H1 (cell line): Measurements from ENCODE around the gene VWA2. TPM values are rescaled to one million over a fixed set of nuclear protein-coding genes. Genes with fewer than 3 reads are reported as not detected.

Experiments
- CTCF ChIA-PET: fragments of 300-600 bp; sonication (Branson Sonifier 250); formaldehyde crosslinking; loops from one replicate; lab custom pipeline; 2021; ENCODE audit not compliant: partially characterized antibody; lab: Charles Lee
- POLR2A ChIA-PET: fragments of 300-600 bp; sonication (Branson Sonifier 250); formaldehyde crosslinking; loops from one replicate; lab custom pipeline; 2021; ENCODE audit warnings: inconsistent platforms; ENCODE audit not compliant: partially characterized antibody; lab: Charles Lee
- DNase-seq, 2 experiments: peaks; one replicate each; pipeline versions ENCODE4 v3.0.0 to v3.0.0-alpha.2; 2010 to 2022; ENCODE audit warnings: low spot score in 2 of 2, low read depth in 1 of 2, mixed read lengths in 1 of 2
- FAIRE-seq: peaks from 2 replicates; lab custom pipeline; 2011; peaks lifted over from hg19 to GRCh38; lab: Jason Lieb, UNC
- H2AFZ ChIP-seq: 2 replicates; pipeline ENCODE4 v1.8.1; 2012; ENCODE audit warnings: low read length, inconsistent platforms
- H2AK5ac ChIP-seq: 2 replicates; pipeline ENCODE4 v1.6.1; 2013; ENCODE audit warnings: low read depth, low read length
- H2BK120ac ChIP-seq: replicated peaks from 2 replicates; pipeline ENCODE3; 2013; ENCODE audit warnings: low read depth, low read length, inconsistent platforms
- H2BK12ac ChIP-seq: 2 replicates; pipeline ENCODE4 v1.6.1; 2013; ENCODE audit warnings: low read depth, low read length
- H2BK15ac ChIP-seq: 2 replicates; pipeline ENCODE4 v1.6.1; 2013; ENCODE audit warnings: low read length
- H2BK20ac ChIP-seq: 2 replicates; pipeline ENCODE4 v1.6.1; 2013; ENCODE audit warnings: low read length
- H2BK5ac ChIP-seq: 2 replicates; pipeline ENCODE4 v1.6.1; 2013; ENCODE audit warnings: low read depth, low read length
- H3K14ac ChIP-seq: 2 replicates; pipeline ENCODE4 v1.6.1; 2013; ENCODE audit warnings: inconsistent platforms; ENCODE audit not compliant: insufficient read length
- H3K18ac ChIP-seq: 2 replicates; pipeline ENCODE4 v1.6.1; 2013; ENCODE audit warnings: low read length; ENCODE audit errors: extremely low read depth
- H3K23ac ChIP-seq: 2 replicates; pipeline ENCODE4 v1.6.1; 2013; ENCODE audit warnings: inconsistent platforms; ENCODE audit not compliant: insufficient read length
- H3K23me2 ChIP-seq: 2 replicates; pipeline ENCODE4 v1.6.1; 2013; ENCODE audit warnings: low read depth, low read length
- H3K27ac ChIP-seq: 2 replicates; pipeline ENCODE4 v1.6.1; 2011; ENCODE audit warnings: low read depth, low read length, inconsistent platforms
- H3K27me3 ChIP-seq, 4 experiments: replicated peaks in 1 of 4; 1 replicate in 1 of 4; 2 replicates in 3 of 4; pipeline versions ENCODE4 v1.6.1 to v1.8.1; 2011 to 2013; ENCODE audit warnings: low read length in 3 of 4, mild to moderate bottlenecking in 3 of 4, inconsistent platforms in 2 of 4, mixed read lengths in 2 of 4, moderate library complexity in 1 of 4; ENCODE audit not compliant: control insufficient read depth in 3 of 4, insufficient read depth in 3 of 4; ENCODE audit errors: extremely low read depth in 1 of 4
- H3K36me3 ChIP-seq, 4 experiments: 2 replicates each; pipeline versions ENCODE4 v1.6.1 to v1.8.1; 2011 to 2013; ENCODE audit warnings: mild to moderate bottlenecking in 4 of 4, low read length in 3 of 4, moderate library complexity in 2 of 4, control low read depth in 1 of 4, inconsistent platforms in 1 of 4; ENCODE audit not compliant: insufficient read depth in 4 of 4, control insufficient read depth in 2 of 4
- H3K4ac ChIP-seq: replicated peaks from 2 replicates; pipeline ENCODE3; 2013; ENCODE audit warnings: low read length, low read depth, mixed read lengths, inconsistent platforms; ENCODE audit not compliant: insufficient read length
- H3K4me1 ChIP-seq, 4 experiments: replicated peaks in 1 of 4; 1 replicate in 1 of 4; 2 replicates in 3 of 4; pipeline versions ENCODE4 v1.6.1 to v1.8.1; 2011 to 2013; ENCODE audit warnings: low read length in 3 of 4, inconsistent platforms in 2 of 4, mixed read lengths in 1 of 4; ENCODE audit not compliant: insufficient read depth in 4 of 4, control insufficient read depth in 3 of 4
- H3K4me2 ChIP-seq, 2 experiments: 2 replicates each; pipeline versions ENCODE4 v1.6.1 to v1.8.1; 2011 to 2013; ENCODE audit warnings: low read depth in 2 of 2, low read length in 2 of 2, control low read depth in 1 of 2, inconsistent platforms in 1 of 2, mild to moderate bottlenecking in 1 of 2; ENCODE audit not compliant: insufficient read depth in 1 of 2
- H3K4me3 ChIP-seq, 4 experiments: fragments of 200-600, 300-600 bp in 1 of 4; sonication (generic), shearing (Covaris generic), sonication (Bioruptor Twin) in 1 of 4; 2 replicates each; pipeline versions ENCODE4 v1.5.1 to v1.8.1; 2011 to 2016; ENCODE audit warnings: low read length in 4 of 4, low read depth in 3 of 4, control low read depth in 2 of 4, inconsistent platforms in 2 of 4, mild to moderate bottlenecking in 2 of 4, mixed read lengths in 1 of 4, moderate library complexity in 1 of 4; ENCODE audit not compliant: insufficient read depth in 2 of 4; ENCODE audit errors: extremely low read depth in 1 of 4
- H3K56ac ChIP-seq: replicated peaks from 2 replicates; pipeline ENCODE3; 2013; ENCODE audit warnings: low read depth, mild to moderate bottlenecking, mixed read lengths, low read length, inconsistent platforms; ENCODE audit not compliant: insufficient read length
- H3K79me1 ChIP-seq: 2 replicates; pipeline ENCODE4 v1.6.1; 2013; ENCODE audit warnings: low read depth, low read length, control low read depth
- H3K79me2 ChIP-seq, 2 experiments: 2 replicates each; pipeline versions ENCODE4 v1.6.1 to v1.8.1; 2012 to 2013; ENCODE audit warnings: low read length in 2 of 2, mild to moderate bottlenecking in 2 of 2, inconsistent platforms in 1 of 2; ENCODE audit not compliant: insufficient read depth in 2 of 2, control insufficient read depth in 1 of 2
- H3K9ac ChIP-seq, 4 experiments: replicated peaks in 1 of 4; 1 replicate in 1 of 4; 2 replicates in 3 of 4; pipeline versions ENCODE4 v1.6.1 to v1.8.1; 2011 to 2013; ENCODE audit warnings: low read depth in 3 of 4, low read length in 3 of 4, control low read depth in 2 of 4, mild to moderate bottlenecking in 2 of 4, moderate library complexity in 2 of 4, inconsistent platforms in 1 of 4; ENCODE audit errors: extremely low read depth in 1 of 4
- H3K9me3 ChIP-seq, 2 experiments: 2 replicates each; pipeline versions ENCODE4 v1.6.1 to v1.8.1; 2012 to 2013; ENCODE audit warnings: mild to moderate bottlenecking in 2 of 2, moderate library complexity in 2 of 2, control low read depth in 1 of 2, inconsistent platforms in 1 of 2, low read depth in 1 of 2, low read length in 1 of 2, mixed read lengths in 1 of 2; ENCODE audit not compliant: insufficient read depth in 2 of 2
- H4K20me1 ChIP-seq, 2 experiments: replicated peaks in 1 of 2; 2 replicates each; pipeline versions ENCODE3 to v1.8.1; 2011 to 2013; ENCODE audit warnings: inconsistent platforms in 2 of 2, low read length in 2 of 2, mild to moderate bottlenecking in 1 of 2; ENCODE audit not compliant: insufficient read depth in 2 of 2, control insufficient read depth in 1 of 2
- H4K5ac ChIP-seq: 2 replicates; pipeline ENCODE4 v1.6.1; 2013; ENCODE audit warnings: low read length, low read depth, mixed read lengths, inconsistent platforms; ENCODE audit not compliant: insufficient read length
- H4K8ac ChIP-seq: 2 replicates; pipeline ENCODE4 v1.8.0; 2013; ENCODE audit warnings: mild to moderate bottlenecking, moderate library complexity, low read length, inconsistent platforms; ENCODE audit not compliant: insufficient read depth; ENCODE audit errors: extremely low read depth
- H4K91ac ChIP-seq: replicated peaks from 2 replicates; pipeline ENCODE3; 2013; ENCODE audit warnings: low read length, mixed read lengths, inconsistent platforms; ENCODE audit not compliant: insufficient read length
- TAF1 ChIP-seq: IDR thresholded peaks from 2 replicates; pipeline ENCODE4 v1.6.1; 2011; ENCODE audit warnings: mild to moderate bottlenecking, low read depth, low read length
- WGBS, 2 experiments: shearing (Covaris generic) in 1 of 2; methylation state at CpG; one replicate each; pipeline versions ENCODE4 v1.1.6 to v1.1.7; 2013 to 2015; ENCODE audit warnings: low lambda C conversion rate in 2 of 2, mixed read lengths in 2 of 2, inconsistent platforms in 1 of 2, low coverage in 1 of 2, missing lambda C conversion rate in 1 of 2; ENCODE audit not compliant: insufficient replicate concordance in 2 of 2, insufficient coverage in 1 of 2, insufficient read length in 1 of 2; ENCODE audit errors: extremely low coverage in 1 of 2, missing lambda C conversion rate in 1 of 2; 5-methylcytosine and 5-hydroxymethylcytosine counted together
- polyA plus RNA-seq, 7 experiments: library from polyadenylated mRNA; depleted of rRNA in 3 of 7; stranded (reverse) in 5 of 7; unstranded in 2 of 7; fragments of >200 nt in 5 of 7; fragments of 200-250 nt in 2 of 7; gene quantifications; 1 replicate in 5 of 7; 2 replicates in 1 of 7; 4 replicates in 1 of 7; pipeline versions ENCODE4 v1.2.1 to v1.2.3, GENCODE V29; 2011 to 2013; ENCODE audit warnings: missing spikeins in 2 of 7, mixed read lengths in 2 of 7
- total RNA-seq: library from RNA; stranded (reverse); fragmentation: NEBNext Ultra II Directional; extraction: Animal tissue kit (Norgen Biotek cat#: 25700); gene quantifications from 2 replicates; pipeline ENCODE4 v1.2.1, GENCODE V29; 2021
- TF ChIP-seq, protein P1 (sequence below): IDR thresholded peaks from 2 replicates; pipeline ENCODE4 v1.6.1; 2012; ENCODE audit warnings: inconsistent platforms

The VWA2 gene
- total and polyA plus RNA-seq, 2 of the 8 experiments (the other 6 are each of a cell fraction or from before 2014, with no cell fraction given) = 2.8 to 2.9 TPM

GRCh38 chr10:114273910-114274309 is 34.9 kb downstream of the VWA2 start:
- Histone ChIP-seq H3K23ac (no peak overlapping the region), H2AK5ac (no peak overlapping the region), H3K27ac (no peak overlapping the region), H3K18ac (no peak overlapping the region), H2BK5ac (no peak overlapping the region), H3K4me2 (no peak overlapping the region), H3K27me3 (no peaks in the 10 kb centered on the region), H3K14ac (no peak overlapping the region), H3K4me1 (no peaks in the 10 kb centered on the region; a peak in 1 of 7 replicates), H3K9ac (no peak overlapping the region), H3K4ac (no peak overlapping the region), H4K5ac (no peak overlapping the region), H2BK15ac (no peak overlapping the region), H4K8ac (no peak overlapping the region), H2BK20ac (no peak overlapping the region), H3K9me3 (no peaks in the 10 kb centered on the region), H3K4me3 (no peak overlapping the region), H3K79me2 (no peaks in the 10 kb centered on the region), H2BK12ac (no peak overlapping the region), H3K56ac (no peak overlapping the region), H3K36me3 (no peaks in the 10 kb centered on the region), H2BK120ac (no peak overlapping the region), H4K20me1 (no peaks in the 10 kb centered on the region), H3K79me1 (no peaks in the 10 kb centered on the region), H2AFZ (no peak overlapping the region), H3K23me2 (0 out of 2 replicates have a peak, but pooled peaks cover 2% of the 10 kb centered on the region), H4K91ac (no peak overlapping the region)
- 85% methylated on average over 3 of the region's 3 CpGs; no CpG with 5 or more reads in 1 of the 2 experiments for WGBS, 2 experiments
- FAIRE-seq (no peak), DNase-seq (no peak)
- CTCF ChIA-PET = interaction anchor here (0.6 to 1.7 kb wide), 2 partner anchors 70 to 161 kb away, joined by 4 read pairs; no protein-coding TSS in a partner anchor
- POLR2A ChIA-PET = no interaction called here
- TF ChIP-seq TAF1 = no peak
- TF ChIP-seq, protein P1, sequence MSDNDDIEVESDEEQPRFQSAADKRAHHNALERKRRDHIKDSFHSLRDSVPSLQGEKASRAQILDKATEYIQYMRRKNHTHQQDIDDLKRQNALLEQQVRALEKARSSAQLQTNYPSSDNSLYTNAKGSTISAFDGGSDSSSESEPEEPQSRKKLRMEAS = no peak
